AG04450 (cell line): ENCODE measurements around the gene C11orf42. TPM values are rescaled to one million over a fixed set of nuclear protein-coding genes. Genes with fewer than 3 reads are reported as not detected.
"Not testable (repeated sequence)": the region's sequence is repeated elsewhere in the genome, so short reads cannot be mapped to it uniquely, and the experiment has no call there.

Source experiments
- CTCF ChIA-PET: fragments of 300-600, 350-600 bp; formaldehyde crosslinking; extraction: SDS; loops from one replicate; lab custom pipeline; 2022; ENCODE audit warnings: antibody characterized with exemption, inconsistent platforms; lab: Charles Lee
- POLR2A ChIA-PET: fragments of 350-600 bp; formaldehyde crosslinking; extraction: SDS; loops from one replicate; lab custom pipeline; 2021; ENCODE audit warnings: antibody characterized with exemption, inconsistent platforms; lab: Yijun Ruan, JAX
- DNase-seq: peaks from one replicate; pipeline ENCODE4 v3.0.0-alpha.2; 2011; ENCODE audit warnings: low read depth, low spot score
- H3K27ac ChIP-seq: one replicate; pipeline ENCODE4 v1.5.1; 2012; ENCODE audit warnings: low read depth, low read length, control low read depth
- H3K27me3 ChIP-seq: one replicate; pipeline ENCODE4 v1.6.0; 2012; ENCODE audit warnings: low read length; ENCODE audit not compliant: control insufficient read depth, insufficient read depth
- H3K4me3 ChIP-seq: 2 replicates; pipeline ENCODE4 v1.5.1; 2011; ENCODE audit warnings: mild to moderate bottlenecking, low read depth, low read length, control low read depth
- H3K9me3 ChIP-seq: 2 replicates; pipeline ENCODE4 v1.5.1; 2012; ENCODE audit warnings: low read length; ENCODE audit not compliant: control insufficient read depth, insufficient read depth
- CTCF ChIP-seq: IDR thresholded peaks from 2 replicates; pipeline ENCODE4 v1.5.1; 2011; ENCODE audit warnings: low read depth, low read length, control low read depth, inconsistent platforms
- polyA plus RNA-seq: library from polyadenylated mRNA; depleted of rRNA; stranded (reverse); fragments of >200 nt; gene quantifications from 2 replicates; pipeline ENCODE4 v1.2.3, GENCODE V29; 2011

The C11orf42 gene
- polyA plus RNA-seq, 1 experiment, result not detected

GRCh38 chr11:6240139-6240538, 34.8 kb downstream of the C11orf42 start:
- Histone ChIP-seq H3K4me3 (no peak overlapping the region), H3K27me3 (peaks cover 14% of the 10 kb centered on the region), H3K9me3 (no peaks in the 10 kb centered on the region; the same call in 1 of the 2 replicates), H3K27ac (no peak overlapping the region)
- ChIA-PET CTCF (interaction anchor here (1.2 to 3.0 kb wide), 2 partner anchors 11 to 123 kb away, joined by 5 to 18 read pairs; no protein-coding TSS in a partner anchor), POLR2A (no interaction called here)
- no peak for DNase-seq
- TF ChIP-seq CTCF, result no peak

GRCh38 chr11:6240781-6241180, 35.4 kb downstream of the C11orf42 start:
- POLR2A ChIA-PET, result no interaction called here
- DNase-seq, result no peak
- TF ChIP-seq CTCF, result no peak
- CTCF ChIA-PET, result interaction anchor here (1.2 to 3.0 kb wide), 2 partner anchors 10 to 122 kb away, joined by 5 to 18 read pairs; no protein-coding TSS in a partner anchor
- Histone ChIP-seq H3K27ac (no peak overlapping the region), H3K4me3 (no peak overlapping the region), H3K9me3 (no peaks in the 10 kb centered on the region; the same call in 1 of the 2 replicates), H3K27me3 (peaks cover 17% of the 10 kb centered on the region)

- no peak overlapping the region for H3K27ac ChIP-seq
- POLR2A ChIA-PET, result no interaction called here
- no peak overlapping the region for H3K4me3 ChIP-seq
- TF ChIP-seq CTCF, result no peak
- no peaks in the 10 kb centered on the region; the same call in 1 of the 2 replicates for H3K9me3 ChIP-seq
- CTCF ChIA-PET, result interaction anchor here (1.2 to 3.0 kb wide), 2 partner anchors 10 to 122 kb away, joined by 5 to 18 read pairs; no protein-coding TSS in a partner anchor
- peaks cover 17% of the 10 kb centered on the region for H3K27me3 ChIP-seq
- no peak for DNase-seq
Observed at GRCh38 chr11:6241316-6241715, 36.0 kb downstream of the C11orf42 start.

- Histone ChIP-seq H3K9me3 (no peaks in the 10 kb centered on the region), H3K4me3 (no peak overlapping the region), H3K27ac (no peak overlapping the region), H3K27me3 (peaks cover 14% of the 10 kb centered on the region)
- ChIA-PET POLR2A (no interaction called here), CTCF (interaction anchor here (1.2 to 2.4 kb wide), 2 partner anchors 108 to 117 kb away, joined by 5 to 11 read pairs; no protein-coding TSS in a partner anchor)
- no peak for DNase-seq
- no peak for TF ChIP-seq CTCF
Observed at GRCh38 chr11:6245536-6245935, 40.2 kb downstream of the C11orf42 start.

DNA sequence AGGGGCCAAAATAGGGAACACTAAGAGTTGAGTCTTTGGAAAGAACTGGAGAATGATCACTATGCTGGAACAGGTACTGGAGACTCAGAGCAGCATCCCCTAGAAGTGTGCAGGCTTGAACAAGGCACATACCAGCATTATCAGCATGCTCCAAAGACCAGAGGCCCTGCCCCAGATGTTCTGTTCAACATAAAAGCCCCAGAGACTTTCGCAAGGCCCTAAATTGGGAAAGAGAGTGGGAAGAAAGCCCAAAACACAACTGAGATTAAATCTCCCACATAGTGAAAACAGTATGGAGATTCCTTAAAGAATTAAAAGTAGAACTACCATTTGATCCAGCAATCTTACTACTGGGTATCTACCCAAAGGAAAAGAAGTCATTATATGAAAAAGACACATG, 42.9 kb downstream of the C11orf42 start:
- Histone ChIP-seq H3K27ac (no peak overlapping the region), H3K9me3 (no peaks in the 10 kb centered on the region), H3K4me3 (no peak overlapping the region), H3K27me3 (peaks cover 6% of the 10 kb centered on the region)
- ChIA-PET POLR2A (no interaction called here), CTCF (interaction anchor here (0.6 to 7.4 kb wide), 3 partner anchors 13 to 141 kb away, joined by 4 to 153 read pairs (median 61); partner anchors contain the start of genes CNGA4 and FHIP1B)
- TF ChIP-seq CTCF, result no peak
- peak; percentile 4 for DNase-seq

- H3K9me3 ChIP-seq, H3K27me3 ChIP-seq, DNase-seq, H3K4me3 ChIP-seq, H3K27ac ChIP-seq, POLR2A ChIA-PET: not testable (repeated sequence)
- CTCF ChIA-PET, result interaction anchor here (0.6 to 7.4 kb wide), 6 partner anchors 13 to 140 kb away, joined by 4 to 172 read pairs (median 90); partner anchors contain the start of genes CNGA4 and FHIP1B
Observed at GRCh38 chr11:6248897-6249296, 43.5 kb downstream of the C11orf42 start.
